GM23338 (cell line): ENCODE measurements around the gene LCE6A. TPM values are rescaled to one million over a fixed set of nuclear protein-coding genes. Genes with fewer than 3 reads are reported as not detected.

Source experiments
- ATAC-seq: fragments of 200-7000 bp; cut with Tn5 transposase; 3 replicates; pipeline ENCODE4 v1.9.1; 2020
- DNase-seq: peaks from one replicate; pipeline ENCODE4 v3.0.0-alpha.2; 2015; ENCODE audit warnings: low spot score
- H2AFZ ChIP-seq: fragments of 200-600 bp; sonication (generic); 2 replicates; pipeline ENCODE4 v1.8.0; 2016; ENCODE audit warnings: antibody characterized with exemption, mild to moderate bottlenecking, moderate library complexity
- H3F3A ChIP-seq: fragments of 200-600 bp; sonication (generic); replicated peaks from 2 replicates; pipeline ENCODE4 v1.8.0; 2017; ENCODE audit warnings: antibody characterized with exemption, mixed run types, low read depth
- H3K27ac ChIP-seq: fragments of 200-600 bp; sonication (generic); 2 replicates; pipeline ENCODE4 v1.6.1; 2016; ENCODE audit warnings: low read depth
- H3K27me3 ChIP-seq: fragments of 200-600 bp; sonication (generic); 2 replicates; pipeline ENCODE4 v1.8.0; 2016; ENCODE audit warnings: mild to moderate bottlenecking, mixed run types, moderate library complexity; ENCODE audit not compliant: insufficient read depth
- H3K36me3 ChIP-seq: fragments of 200-600 bp; sonication (generic); 2 replicates; pipeline ENCODE4 v1.8.0; 2016; ENCODE audit warnings: mild to moderate bottlenecking; ENCODE audit not compliant: insufficient read depth
- H3K4me1 ChIP-seq: fragments of 200-600 bp; sonication (generic); 2 replicates; pipeline ENCODE4 v1.8.0; 2016; ENCODE audit warnings: mild to moderate bottlenecking, moderate library complexity; ENCODE audit not compliant: insufficient read depth
- H3K4me2 ChIP-seq: fragments of 200-600 bp; sonication (generic); 2 replicates; pipeline ENCODE4 v1.7.1; 2017; ENCODE audit warnings: mixed run types
- H3K4me3 ChIP-seq: fragments of 200-600 bp; sonication (generic); 2 replicates; pipeline ENCODE4 v1.6.1; 2016; ENCODE audit warnings: mixed run types
- H3K79me2 ChIP-seq: fragments of 200-600 bp; sonication (generic); replicated peaks from 2 replicates; pipeline ENCODE4 v1.8.0; 2017; ENCODE audit warnings: mild to moderate bottlenecking; ENCODE audit not compliant: insufficient read depth
- H3K9me2 ChIP-seq: fragments of 200-600 bp; sonication (generic); 2 replicates; pipeline ENCODE4 v1.8.0; 2017; ENCODE audit not compliant: insufficient read depth
- H4K20me1 ChIP-seq: fragments of 200-600 bp; sonication (generic); replicated peaks from 2 replicates; pipeline ENCODE4 v1.8.0; 2017; ENCODE audit warnings: mild to moderate bottlenecking; ENCODE audit not compliant: insufficient read depth
- H3K27ac Mint-ChIP-seq: 2 replicates; pipeline ENCODE4 v1.8.0; 2020; ENCODE audit warnings: inconsistent platforms, mild to moderate bottlenecking, moderate library complexity, mixed read lengths
- H3K27me3 Mint-ChIP-seq: 3 replicates; pipeline ENCODE4 v1.8.0; 2022; ENCODE audit warnings: low read depth, mild to moderate bottlenecking, moderate library complexity, mixed read lengths, inconsistent platforms; ENCODE audit not compliant: insufficient read depth, poor library complexity
- H3K36me3 Mint-ChIP-seq: 3 replicates; pipeline ENCODE4 v1.8.0; 2021; ENCODE audit warnings: low read depth, mild to moderate bottlenecking, inconsistent platforms, moderate library complexity, mixed read lengths
- H3K4me1 Mint-ChIP-seq: 3 replicates; pipeline ENCODE4 v1.8.0; 2020; ENCODE audit warnings: mild to moderate bottlenecking, inconsistent platforms, mixed read lengths
- H3K4me3 Mint-ChIP-seq: 3 replicates; pipeline ENCODE4 v1.8.0; 2021; ENCODE audit warnings: moderate library complexity, mild to moderate bottlenecking, inconsistent platforms, mixed read lengths
- H3K9me3 Mint-ChIP-seq: 3 replicates; pipeline ENCODE4 v1.8.0; 2020; ENCODE audit warnings: moderate library complexity, mild to moderate bottlenecking, inconsistent platforms, mixed read lengths
- CREB1 ChIP-seq: fragments of 250-450 bp; sonication (Bioruptor Pico); IDR thresholded peaks from 2 replicates; pipeline ENCODE4 v1.5.0; 2020; ENCODE audit warnings: low read depth, mild to moderate bottlenecking, moderate library complexity
- ETS1 ChIP-seq: IDR thresholded peaks from 2 replicates; pipeline ENCODE4 v1.6.1; 2016; ENCODE audit warnings: antibody characterized with exemption
- EZH2phosphoT487 ChIP-seq: fragments of 200-600 bp; sonication (generic); IDR thresholded peaks from one replicate; pipeline ENCODE4 v1.8.1; 2018; ENCODE audit warnings: antibody characterized with exemption; ENCODE audit not compliant: unreplicated experiment
- JUNB ChIP-seq: IDR thresholded peaks from one replicate; pipeline ENCODE4 v1.6.1; 2016; ENCODE audit warnings: antibody characterized with exemption; ENCODE audit not compliant: unreplicated experiment
- NANOG ChIP-seq: IDR thresholded peaks from 2 replicates; pipeline ENCODE4 v1.6.1; 2016; ENCODE audit warnings: antibody characterized with exemption, borderline replicate concordance
- POLR2AphosphoS5 ChIP-seq: IDR thresholded peaks from 2 replicates; pipeline ENCODE4 v1.6.1; 2016; ENCODE audit warnings: antibody characterized with exemption, low read depth
- REST ChIP-seq: IDR thresholded peaks from one replicate; pipeline ENCODE4 v1.6.1; 2018; ENCODE audit warnings: antibody characterized with exemption; ENCODE audit not compliant: unreplicated experiment
- ZNF114 ChIP-seq: fragments of 250-450 bp; sonication (Bioruptor Pico); IDR thresholded peaks from 2 replicates; pipeline ENCODE4 v1.5.0; 2020; ENCODE audit warnings: mild to moderate bottlenecking, moderate library complexity
- ZNF331 ChIP-seq: fragments of 250-450 bp; sonication (Bioruptor Pico); IDR thresholded peaks from 2 replicates; pipeline ENCODE4 v1.5.0; 2020; ENCODE audit warnings: low read depth, mild to moderate bottlenecking, moderate library complexity
- polyA plus RNA-seq: library from polyadenylated mRNA; unstranded; fragments of >200 nt; fragmentation: Nextera tagmentation; extraction: Ambion mirVana; gene quantifications from 2 replicates; pipeline ENCODE4 v1.2.1, GENCODE V29; 2016
- total RNA-seq: library from RNA; depleted of rRNA; stranded (reverse); fragments of >200 nt; shearing (Covaris generic); gene quantifications from 2 replicates; pipeline ENCODE4 v1.2.3, GENCODE V29; 2014
- TF ChIP-seq, protein P1 (sequence below), 2 experiments: fragments of 200-600 bp in 1 of 2; sonication (generic) in 1 of 2; conservative IDR thresholded peaks; 2 replicates each; pipeline versions ENCODE4 v1.5.1 to v1.6.1; 2016 to 2017; ENCODE audit warnings: antibody characterized with exemption in 2 of 2, low read depth in 2 of 2, mild to moderate bottlenecking in 2 of 2, moderate library complexity in 1 of 2

LCE6A gene
- total and polyA plus RNA-seq, 2 experiments from 2014 or later: not detected

DNA sequence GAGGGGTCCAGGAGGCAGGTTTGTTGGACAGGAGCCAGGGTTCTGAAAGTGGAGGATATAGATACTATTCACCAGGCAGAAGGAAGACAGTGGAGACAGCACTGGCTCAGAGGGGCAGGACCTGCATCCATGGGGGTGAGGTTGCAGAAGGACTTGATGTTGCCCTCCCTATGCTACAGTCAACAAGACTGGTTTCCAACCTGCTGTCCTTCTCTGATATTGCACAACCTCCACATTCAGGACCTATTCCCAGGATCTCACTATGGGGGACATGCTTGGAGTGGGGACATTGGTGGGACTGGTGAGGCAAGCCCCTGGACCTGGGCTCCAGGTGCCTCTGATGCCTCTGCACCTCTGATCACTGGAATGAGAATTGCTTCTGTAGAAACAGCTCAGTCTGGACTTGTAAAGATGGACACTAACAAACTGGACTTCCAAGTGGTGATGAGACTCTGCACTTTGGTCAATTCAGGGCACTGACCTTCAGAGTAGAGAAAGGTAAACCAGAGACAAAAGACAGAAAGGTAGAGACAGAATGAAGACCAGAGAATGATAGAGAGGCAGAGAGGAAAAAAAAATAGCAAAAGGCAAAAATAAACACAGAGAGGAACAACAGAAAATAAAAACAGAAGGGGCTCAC, 37.0 kb downstream of the LCE6A start:
- Histone ChIP-seq H3K79me2 (no peaks in the 10 kb centered on the region), H3F3A (no peaks in the 10 kb centered on the region), H3K36me3 (no peaks in the 10 kb centered on the region), H3K4me3 (no peak overlapping the region), H3K4me1 (no peaks in the 10 kb centered on the region), H2AFZ (no peak overlapping the region), H3K27me3 (no peaks in the 10 kb centered on the region), H3K4me2 (no peak overlapping the region), H4K20me1 (no peaks in the 10 kb centered on the region), H3K27ac (no peak overlapping the region), H3K9me2 (0 out of 2 replicates have a peak, but pooled peaks cover 6% of the 10 kb centered on the region)
- TF ChIP-seq ZNF114 (CRISPR knock-in tag): no peak
- TF ChIP-seq, protein P1, sequence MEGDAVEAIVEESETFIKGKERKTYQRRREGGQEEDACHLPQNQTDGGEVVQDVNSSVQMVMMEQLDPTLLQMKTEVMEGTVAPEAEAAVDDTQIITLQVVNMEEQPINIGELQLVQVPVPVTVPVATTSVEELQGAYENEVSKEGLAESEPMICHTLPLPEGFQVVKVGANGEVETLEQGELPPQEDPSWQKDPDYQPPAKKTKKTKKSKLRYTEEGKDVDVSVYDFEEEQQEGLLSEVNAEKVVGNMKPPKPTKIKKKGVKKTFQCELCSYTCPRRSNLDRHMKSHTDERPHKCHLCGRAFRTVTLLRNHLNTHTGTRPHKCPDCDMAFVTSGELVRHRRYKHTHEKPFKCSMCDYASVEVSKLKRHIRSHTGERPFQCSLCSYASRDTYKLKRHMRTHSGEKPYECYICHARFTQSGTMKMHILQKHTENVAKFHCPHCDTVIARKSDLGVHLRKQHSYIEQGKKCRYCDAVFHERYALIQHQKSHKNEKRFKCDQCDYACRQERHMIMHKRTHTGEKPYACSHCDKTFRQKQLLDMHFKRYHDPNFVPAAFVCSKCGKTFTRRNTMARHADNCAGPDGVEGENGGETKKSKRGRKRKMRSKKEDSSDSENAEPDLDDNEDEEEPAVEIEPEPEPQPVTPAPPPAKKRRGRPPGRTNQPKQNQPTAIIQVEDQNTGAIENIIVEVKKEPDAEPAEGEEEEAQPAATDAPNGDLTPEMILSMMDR (conservative IDR thresholded peaks at IDR 0.05; ENCODE audit: low read depth in 2 of 2): no peak
- TF ChIP-seq JUNB: no peak
- TF ChIP-seq ETS1: no peak
- no peak for TF ChIP-seq EZH2phosphoT487
- no peak for TF ChIP-seq NANOG
- no peak for TF ChIP-seq POLR2AphosphoS5
- TF ChIP-seq ZNF331: no peak
- TF ChIP-seq CREB1: no peak
- no peak for TF ChIP-seq REST
- Mint-ChIP-seq H3K27me3 (peaks cover 6% of the 10 kb centered on the region), H3K9me3 (peaks cover 2% of the 10 kb centered on the region; the same call in 2 of the 3 replicates), H3K27ac (no peak overlapping the region), H3K4me3 (no peak overlapping the region), H3K4me1 (no peaks in the 10 kb centered on the region), H3K36me3 (peaks cover 3% of the 10 kb centered on the region; the same call in 1 of the 3 replicates)
- no peak for ATAC-seq
- no peak for DNase-seq
